ENCODE measurements around the gene XIRP1.

GRCh38 chr3:39192490-39193092 is at the start of gene XIRP1:
- TF ChIP-seq POLR2A (IDR thresholded peaks at IDR 0.05) = no peak
- no peak for TF ChIP-seq EP300 (IDR thresholded peaks at IDR 0.05)
